K562 (cell line): ENCODE measurements around the gene CYB5B. TPM values are rescaled to one million over a fixed set of nuclear protein-coding genes. Genes with fewer than 3 reads are reported as not detected.

Experiments
- ATAC-seq: fragments of 200-7000 bp; cut with Tn5 transposase; 3 replicates; pipeline ENCODE4 v1.9.1; 2020; ENCODE audit warnings: moderate library complexity
- BruUV-seq: library from RNA; stranded (reverse); fragments of 400-500 nt; replicated peaks from 2 replicates; lab custom pipeline; 2021; lab: Mats Ljungman, UMichigan
- CTCF ChIA-PET: fragments of 300-600 bp; formaldehyde crosslinking; extraction: SDS; loops from one replicate; lab custom pipeline; 2021; ENCODE audit warnings: low intra/inter-chr PET ratio; lab: Yijun Ruan, JAX
- POLR2A ChIA-PET: fragments of 300-600, 350-650 bp; sonication (Branson Sonifier 250); formaldehyde crosslinking; extraction: SDS; loops from one replicate; lab custom pipeline; 2021; ENCODE audit warnings: antibody characterized with exemption, inconsistent platforms; lab: Yijun Ruan, JAX
- DNase-seq, 4 experiments: peaks; one replicate each; pipeline versions ENCODE4 v3.0.0 to v3.0.0-alpha.2; 2011 to 2018; ENCODE audit warnings: low spot score in 3 of 4, mixed read lengths in 3 of 4; ENCODE audit errors: extremely low read depth in 1 of 4
- FAIRE-seq: peaks from 2 replicates; lab custom pipeline; 2011; peaks lifted over from hg19 to GRCh38; lab: Jason Lieb, UNC
- H2AFZ ChIP-seq: 2 replicates; pipeline ENCODE4 v1.6.0; 2011; ENCODE audit warnings: low read depth, low read length, control low read depth, inconsistent platforms
- H3K27ac ChIP-seq: fragments of 200-600 bp; 3 replicates; pipeline ENCODE4 v1.8.0; 2011; ENCODE audit warnings: low read depth, mild to moderate bottlenecking, control low read depth, inconsistent platforms, low read length, moderate library complexity, mixed read lengths; ENCODE audit errors: extremely low read depth
- H3K27me3 ChIP-seq, 2 experiments: fragments of 300-600 bp in 1 of 2; 2 replicates in 1 of 2; 3 replicates in 1 of 2; pipeline versions ENCODE4 v1.6.0 to v1.8.0; 2011; ENCODE audit warnings: inconsistent platforms in 2 of 2, low read length in 2 of 2, mild to moderate bottlenecking in 1 of 2, mixed read lengths in 1 of 2, moderate library complexity in 1 of 2; ENCODE audit not compliant: control insufficient read depth in 2 of 2, insufficient read depth in 2 of 2
- H3K36me3 ChIP-seq: fragments of 300-600 bp; 3 replicates; pipeline ENCODE4 v1.8.0; 2011; ENCODE audit warnings: mild to moderate bottlenecking, low read length, inconsistent platforms; ENCODE audit not compliant: control insufficient read depth, insufficient read depth
- H3K4me1 ChIP-seq, 2 experiments: fragments of 200-600 bp in 1 of 2; replicated peaks in 1 of 2; 2 replicates in 1 of 2; 3 replicates in 1 of 2; pipeline versions ENCODE4 v1.5.1 to v1.8.0; 2011; ENCODE audit warnings: inconsistent platforms in 2 of 2, low read length in 2 of 2, mild to moderate bottlenecking in 1 of 2, mixed read lengths in 1 of 2, moderate library complexity in 1 of 2; ENCODE audit not compliant: control insufficient read depth in 2 of 2, insufficient read depth in 2 of 2
- H3K4me2 ChIP-seq: 2 replicates; pipeline ENCODE4 v1.6.1; 2011; ENCODE audit warnings: low read length, control low read depth, inconsistent platforms, mixed read lengths; ENCODE audit not compliant: insufficient read depth
- H3K4me3 ChIP-seq: fragments of 200-600 bp; sonication (generic), shearing (Covaris generic); 2 replicates; pipeline ENCODE4 v1.5.1; 2016; ENCODE audit warnings: control low read depth, inconsistent platforms
- H3K79me2 ChIP-seq: fragments of 200-600 bp; 3 replicates; pipeline ENCODE4 v1.8.0; 2011; ENCODE audit warnings: low read length, inconsistent platforms; ENCODE audit not compliant: control insufficient read depth, insufficient read depth
- H3K9ac ChIP-seq, 2 experiments: 2 replicates each; pipeline versions ENCODE4 v1.6.0 to v1.6.1; 2011; ENCODE audit warnings: low read depth in 2 of 2, low read length in 2 of 2, control low read depth in 1 of 2, inconsistent platforms in 1 of 2, mild to moderate bottlenecking in 1 of 2, mixed read lengths in 1 of 2; ENCODE audit not compliant: insufficient read depth in 1 of 2
- H3K9me1 ChIP-seq: one replicate; pipeline ENCODE4 v1.6.0; 2011; ENCODE audit warnings: inconsistent platforms, mild to moderate bottlenecking, low read length, moderate library complexity; ENCODE audit not compliant: control insufficient read depth, insufficient read depth
- H3K9me3 ChIP-seq: replicated peaks from 2 replicates; pipeline ENCODE4 v1.5.1; 2011; ENCODE audit warnings: low read depth, low read length, inconsistent platforms; ENCODE audit not compliant: control insufficient read depth, insufficient read depth
- H4K20me1 ChIP-seq: replicated peaks from 2 replicates; pipeline ENCODE4 v1.6.1; 2011; ENCODE audit warnings: low read length, inconsistent platforms, mixed read lengths; ENCODE audit not compliant: control insufficient read depth, insufficient read depth
- NFIC ChIP-seq: fragments of 450-650 bp; IDR thresholded peaks from 2 replicates; pipeline ENCODE4 v1.6.1; 2017; ENCODE audit warnings: mild to moderate bottlenecking, inconsistent platforms
- RBM17 ChIP-seq: fragments of 200-400 bp; formaldehyde crosslinking; IDR thresholded peaks from 2 replicates; pipeline ENCODE4 v1.6.1; 2017; ENCODE audit warnings: low read depth, mild to moderate bottlenecking, low read length, borderline replicate concordance
- SP2 ChIP-seq: IDR thresholded peaks from 2 replicates; pipeline ENCODE4 v1.6.1; 2011; ENCODE audit warnings: mild to moderate bottlenecking, low read depth, low read length, moderate library complexity; ENCODE audit not compliant: poor library complexity, severe bottlenecking; ENCODE audit errors: extremely low read depth
- ZNF324 ChIP-seq: fragments of 250-450 bp; sonication (Bioruptor Pico); IDR thresholded peaks from 2 replicates; pipeline ENCODE4 v1.4.0; 2020; ENCODE audit warnings: mild to moderate bottlenecking
- WGBS: fragments of 100-300 bp; shearing (Covaris generic); methylation state at CpG from one replicate; pipeline ENCODE4 v1.1.6; 2016; ENCODE audit warnings: low coverage, mixed read lengths; ENCODE audit not compliant: insufficient coverage; ENCODE audit errors: missing lambda C conversion rate; 5-methylcytosine and 5-hydroxymethylcytosine counted together
- in situ Hi-C: fragments of 300-500 bp; cut with MboI; formaldehyde crosslinking; loops from 4 replicates; pipeline ENCODE4 v1.15.0; 2018; ENCODE audit warnings: inconsistent platforms, mixed read lengths
- intact Hi-C: fragments of 100-400 bp; cut with micrococcal nuclease; formaldehyde crosslinking; loops from 2 replicates; pipeline ENCODE4 v1.14.2; 2022
- polyA plus RNA-seq, 8 experiments: library from polyadenylated mRNA; depleted of rRNA in 4 of 8; stranded (reverse) in 5 of 8; unstranded in 3 of 8; fragments of >200 nt; fragmentation: Nextera tagmentation in 2 of 8; fragmentation: Illumina TruSeq in 1 of 8; extraction: Ambion mirVana in 2 of 8; extraction: Trizol in 1 of 8; gene quantifications; 2 replicates each; pipeline versions ENCODE4 v1.2.1 to v1.2.3, GENCODE V29; 2011 to 2014; ENCODE audit warnings: inconsistent platforms in 1 of 8, missing spikeins in 1 of 8
- total RNA-seq, 7 experiments: library from RNA; depleted of rRNA in 6 of 7; stranded (reverse); fragments of >200 nt in 6 of 7; fragmentation: Illumina TruSeq in 2 of 7; extraction: Trizol in 2 of 7; gene quantifications; 2 replicates each; pipeline versions ENCODE4 v1.2.1 to v1.2.3, GENCODE V29; 2011 to 2021; ENCODE audit warnings: low replicate concordance in 1 of 7

Gene CYB5B
- total and polyA plus RNA-seq, 9 of the 15 experiments (the other 6 are each of a cell fraction or from before 2014, with no cell fraction given): 29.9 to 274 (median 136) TPM

DNA sequence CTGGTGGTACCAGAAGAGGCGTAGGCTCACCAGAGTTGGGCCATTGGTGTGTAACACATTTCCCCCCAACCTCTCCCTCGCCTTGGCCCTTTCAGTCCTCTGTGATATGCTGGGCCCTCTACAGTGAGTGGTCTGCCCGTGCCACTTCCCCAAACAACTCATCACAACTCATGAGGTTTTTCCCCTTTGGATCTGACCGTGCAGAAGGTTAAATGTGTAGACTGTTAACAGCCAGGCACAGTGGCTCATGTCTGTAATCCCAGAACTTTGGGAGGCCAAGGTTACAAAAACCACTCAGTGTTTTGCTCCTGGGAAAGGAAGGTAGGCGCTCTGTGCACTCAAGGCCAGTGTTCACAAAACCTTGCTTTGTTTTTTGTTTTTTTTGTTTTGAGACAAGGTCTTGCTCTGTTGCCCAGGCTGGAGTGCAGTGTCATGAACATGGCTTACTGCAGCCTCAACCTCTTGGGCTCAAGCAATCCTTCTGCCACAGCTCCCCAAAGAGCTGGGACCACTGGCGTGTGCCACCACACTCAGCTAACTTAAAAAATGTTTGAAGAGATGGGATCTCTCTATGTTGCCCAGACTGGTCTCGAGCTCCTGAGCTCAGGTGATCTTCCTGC lies 11.3 kb upstream of the CYB5B start:
- no peak overlapping the region for H3K4me3 ChIP-seq
- TF ChIP-seq NFIC (no peak), RBM17 (no peak), SP2 (no peak), ZNF324 (CRISPR knock-in tag) (no peak)
- in situ Hi-C loops (no loop called here), intact Hi-C loops (no loop called here)
- ChIA-PET CTCF (no interaction called here), POLR2A (interaction anchor here (1.3 kb wide), 1 partner anchor 11 kb away, joined by 5 read pairs; no protein-coding TSS in a partner anchor)
- ATAC-seq (no peak), DNase-seq (no peak), FAIRE-seq (no peak)
- no peaks in the 10 kb centered on the region for H3K9me3 ChIP-seq
- no peaks in the 10 kb centered on the region for H4K20me1 ChIP-seq
- no peak overlapping the region for H3K9ac ChIP-seq
- no peaks in the 10 kb centered on the region for H3K9me1 ChIP-seq
- 56% methylated on average over 7 of the region's 7 CpGs for WGBS
- no peaks in the 10 kb centered on the region for H3K79me2 ChIP-seq
- H2AFZ ChIP-seq: peak overlapping the region; percentile 65
- H3K4me1 ChIP-seq: peaks cover 0 to 3% of the 10 kb centered on the region in 2 experiments; a peak in 3 of 5 replicates
- H3K27me3 ChIP-seq: no peaks in the 10 kb centered on the region
- H3K4me2 ChIP-seq: no peak overlapping the region
- BruUV-seq: no TSS peak
- H3K27ac ChIP-seq: no peak overlapping the region
- H3K36me3 ChIP-seq: no peaks in the 10 kb centered on the region
